GM21447 (cell line): Measurements from ENCODE around the gene NDOR1.
"Not testable (repeated sequence)": the region's sequence is repeated elsewhere in the genome, so short reads cannot be mapped to it uniquely, and the experiment has no call there.

ENCODE experiments used
- ATAC-seq: cut with Tn5 transposase; IDR thresholded peaks from one replicate; pipeline ENCODE4 v1.9.1; 2021; ENCODE audit not compliant: unreplicated experiment

Gene NDOR1

GRCh38 chr9:137230705-137231371, 25.3 kb downstream of the NDOR1 start, which contains the start of gene SLC34A3:
SLC34A3 (plus strand) TSS chr9:137230901; CDS start chr9:137231703, 802 bp downstream.
- ATAC-seq, result no peak

- no peak for ATAC-seq
These were observed 26.0 kb downstream of the NDOR1 start for GRCh38 chr9:137231372-137232039.

- no peak for ATAC-seq
These were observed 26.6 kb downstream of the NDOR1 start for GRCh38 chr9:137232101-137232500.

GRCh38 chr9:137232510-137232909, 27.0 kb downstream of the NDOR1 start:
- no peak for ATAC-seq

GRCh38 chr9:137233143-137233980, 27.9 kb downstream of the NDOR1 start:
- ATAC-seq, result no peak

GRCh38 chr9:137234055-137234697, 28.7 kb downstream of the NDOR1 start:
- ATAC-seq, result no peak

- ATAC-seq, result no peak
These were observed 29.4 kb downstream of the NDOR1 start for GRCh38 chr9:137234758-137235423.

GRCh38 chr9:137235424-137236237, 30.1 kb downstream of the NDOR1 start:
- ATAC-seq, result no peak

GRCh38 chr9:137236238-137236935, 30.9 kb downstream of the NDOR1 start:
- no peak for ATAC-seq

- ATAC-seq, result no peak
These were observed 31.5 kb downstream of the NDOR1 start for GRCh38 chr9:137236936-137237421.

- ATAC-seq, result no peak
These were observed 32.5 kb downstream of the NDOR1 start for GRCh38 chr9:137237759-137238726.

GRCh38 chr9:137239541-137240200, 34.2 kb downstream of the NDOR1 start:
- not testable (repeated sequence) for ATAC-seq

GRCh38 chr9:137240318-137240840, 34.9 kb downstream of the NDOR1 start:
- ATAC-seq, result peak; percentile 18

- peak; percentile 73 for ATAC-seq
These were observed 35.5 kb downstream of the NDOR1 start, which contains the start of gene TUBB4B for GRCh38 chr9:137240841-137241489. TUBB4B (plus strand) TSS chr9:137241287; CDS start chr9:137241361, 74 bp downstream.

GRCh38 chr9:137241490-137242268, 36.2 kb downstream of the NDOR1 start:
- peak; percentile 4 for ATAC-seq
